GM19372 (cell line): ENCODE measurements around the gene SNX33.
"Not testable (repeated sequence)": the region's sequence is repeated elsewhere in the genome, so short reads cannot be mapped to it uniquely, and the experiment has no call there.

Source experiments
- ATAC-seq: cut with Tn5 transposase; IDR thresholded peaks from one replicate; pipeline ENCODE4 v1.9.1; 2021; ENCODE audit warnings: mild to moderate bottlenecking, low read depth, moderate library complexity; ENCODE audit not compliant: unreplicated experiment

SNX33 gene

DNA sequence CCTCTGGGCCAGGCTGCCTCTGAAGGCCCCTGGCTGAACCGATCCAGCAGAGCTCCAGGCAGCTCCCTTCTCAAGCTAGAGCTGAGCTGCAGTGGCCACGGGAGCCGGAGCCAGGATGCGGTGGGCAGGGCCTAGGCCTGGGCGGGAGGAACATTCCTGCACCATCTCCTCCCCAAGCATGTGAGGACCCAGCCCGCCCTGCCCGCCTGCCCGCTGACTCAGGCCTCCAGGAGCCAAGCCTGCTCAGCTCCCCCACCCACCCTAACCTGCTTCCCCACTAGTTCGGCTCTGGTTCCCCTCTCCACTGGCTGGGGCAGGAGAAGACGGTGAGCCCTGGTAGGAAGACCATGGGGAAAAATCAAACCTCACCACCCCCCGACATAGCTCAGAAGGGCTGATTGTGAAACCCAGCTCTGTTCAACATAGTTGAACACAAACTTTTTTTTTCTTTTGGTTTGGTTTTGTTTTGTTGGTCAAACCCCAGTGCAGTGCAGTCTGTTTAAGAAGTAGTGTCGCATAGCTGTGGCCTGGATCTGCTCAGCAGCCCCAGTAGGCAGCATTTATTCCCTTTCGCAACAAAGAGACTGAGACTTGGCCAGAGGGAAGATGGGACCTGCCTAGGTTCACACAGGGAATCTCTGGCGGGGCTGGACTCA, 13.5 kb downstream of the SNX33 start:
- ATAC-seq: no peak

DNA sequence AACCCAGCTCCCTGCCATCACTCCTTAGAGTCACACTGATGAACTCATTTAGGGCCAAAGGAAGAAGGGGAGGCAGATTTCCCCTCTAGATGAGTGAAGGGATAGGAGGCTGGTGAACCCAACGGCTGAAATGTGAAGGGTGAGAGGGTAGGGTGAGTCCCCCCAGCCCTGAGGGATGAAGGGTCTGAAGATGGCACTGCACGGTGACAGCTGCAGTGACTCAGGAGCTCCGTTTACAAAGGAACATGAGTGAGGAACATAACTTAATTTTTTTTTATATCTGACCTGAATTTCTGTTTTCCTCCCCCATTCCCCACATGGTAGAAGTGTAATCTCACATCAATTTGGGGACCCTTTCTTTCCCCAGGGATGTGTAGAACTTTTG, 14.0 kb downstream of the SNX33 start:
- no peak for ATAC-seq

DNA sequence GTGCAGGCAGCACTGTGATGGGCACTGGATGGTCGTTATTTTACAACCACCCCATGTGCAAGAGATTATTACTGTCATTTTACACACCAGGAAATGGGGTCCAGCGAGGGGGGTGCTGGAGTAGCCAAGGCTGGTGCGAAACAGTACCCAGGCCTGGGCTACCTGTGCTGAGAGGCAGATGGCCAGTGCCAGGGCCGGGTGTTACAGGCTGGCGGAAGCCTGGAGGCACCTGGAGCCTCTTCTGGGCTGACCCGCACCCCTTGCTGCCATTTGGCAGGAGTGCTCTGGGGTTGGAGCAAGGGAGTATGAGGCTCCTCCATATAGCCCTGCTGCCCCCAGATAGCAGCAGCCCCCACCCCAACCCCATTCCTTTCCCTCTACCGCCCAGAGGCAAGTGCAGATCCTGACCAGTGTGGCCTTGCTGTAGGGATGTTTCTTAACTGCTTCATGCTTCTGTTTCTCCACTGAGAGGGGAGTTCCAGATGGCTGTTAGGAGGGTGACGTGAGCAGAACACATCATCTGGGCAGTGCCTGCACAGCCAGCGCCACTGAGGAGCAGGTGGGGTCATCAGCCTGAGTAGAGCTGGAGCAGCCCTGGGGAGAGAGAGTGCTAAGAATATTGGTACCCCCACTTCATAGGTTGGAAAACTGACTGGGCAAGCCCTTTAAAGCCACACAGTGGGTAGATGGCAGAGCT, 15.3 kb downstream of the SNX33 start:
- no peak for ATAC-seq

DNA sequence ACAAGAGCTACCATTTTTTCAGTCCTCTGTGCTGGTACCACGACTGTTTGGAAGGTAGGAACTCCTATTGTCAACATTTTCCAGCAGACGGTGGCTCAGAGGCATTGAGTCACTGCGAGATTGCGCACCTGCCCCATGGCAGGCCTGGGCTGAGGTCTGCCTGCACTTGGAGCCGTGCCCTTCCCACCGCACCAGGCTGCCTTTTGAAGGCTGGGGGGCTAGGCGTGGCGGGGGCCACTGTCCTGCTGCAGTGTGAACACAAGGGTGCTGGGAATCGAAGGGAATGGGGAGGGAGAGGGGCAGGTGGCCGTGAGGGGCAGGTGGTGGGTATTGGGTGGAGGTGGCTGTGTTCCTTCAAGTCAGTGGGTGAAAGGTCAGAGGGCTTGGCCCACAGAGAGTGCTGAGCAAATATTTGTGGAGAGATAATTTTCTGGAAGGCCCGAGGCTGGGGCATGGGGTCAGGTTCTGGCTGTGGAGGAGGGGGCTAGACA, 16.3 kb downstream of the SNX33 start:
- ATAC-seq: no peak

DNA sequence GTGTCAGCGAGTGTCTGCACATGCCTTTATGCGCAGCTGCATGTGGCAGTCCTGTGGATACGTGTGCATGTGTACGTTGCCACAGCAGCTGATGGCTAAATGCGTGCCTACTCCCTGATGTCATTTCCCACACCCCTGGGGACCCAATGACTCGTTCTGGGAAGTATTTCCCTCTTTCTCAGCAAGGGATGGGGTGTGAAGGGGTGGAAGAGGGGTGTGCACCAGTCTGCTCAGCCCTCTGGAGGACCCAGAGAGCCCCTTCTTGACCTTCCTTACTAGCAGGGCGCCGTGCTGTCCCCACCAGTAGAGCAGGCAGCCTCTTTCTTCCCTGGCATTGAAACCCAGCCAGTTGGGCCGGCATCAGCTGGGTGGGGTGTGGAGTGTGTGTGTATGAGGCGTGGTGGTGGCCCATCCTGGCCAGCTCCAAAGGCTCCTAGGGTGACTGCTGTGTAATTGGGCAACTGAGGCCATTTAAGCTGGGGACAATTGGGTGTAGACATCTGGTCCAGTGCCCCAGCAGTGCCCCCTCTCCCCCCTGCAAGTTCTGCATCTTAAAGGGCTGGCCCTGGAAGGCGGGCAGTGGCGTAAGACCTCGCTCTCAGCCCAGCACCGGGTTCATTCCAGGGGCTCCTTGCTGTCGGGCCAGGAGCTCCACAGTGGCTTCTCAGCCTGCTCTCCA, 19.2 kb downstream of the SNX33 start:
- no peak for ATAC-seq

DNA sequence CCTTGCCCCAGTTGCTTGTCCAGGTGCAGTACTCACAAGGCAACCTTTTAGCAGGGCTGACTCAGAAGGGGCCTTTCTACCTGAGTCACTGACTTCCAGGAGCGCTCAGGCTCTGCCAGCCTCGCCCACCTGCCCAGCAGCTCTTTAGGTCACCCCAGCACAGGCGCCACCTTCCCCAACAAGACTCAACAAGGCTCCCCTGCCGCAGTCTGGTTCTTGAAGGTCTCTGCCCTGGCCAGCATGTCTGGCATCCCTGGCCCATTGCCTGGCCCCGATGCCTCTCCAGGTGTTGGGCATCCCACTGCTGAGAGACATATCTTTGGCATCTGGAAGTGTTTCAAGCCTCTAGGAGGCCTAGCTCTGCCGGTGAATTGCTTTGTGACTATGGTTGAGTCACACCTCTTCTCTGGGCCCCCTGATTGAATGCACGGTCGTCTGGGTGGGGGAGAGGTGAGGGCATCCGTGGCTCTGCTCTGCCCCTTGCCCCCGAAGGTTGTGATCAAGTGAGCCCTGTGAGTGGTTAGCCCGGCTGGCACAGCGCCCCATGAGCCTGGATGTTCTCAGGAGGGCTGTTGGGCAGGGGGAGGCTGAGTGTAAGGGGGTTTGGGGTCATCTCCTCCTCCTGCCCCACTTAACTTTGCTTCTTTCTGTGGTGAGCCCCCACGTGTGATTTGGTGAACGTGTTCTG, 21.6 kb downstream of the SNX33 start:
- no peak for ATAC-seq

DNA sequence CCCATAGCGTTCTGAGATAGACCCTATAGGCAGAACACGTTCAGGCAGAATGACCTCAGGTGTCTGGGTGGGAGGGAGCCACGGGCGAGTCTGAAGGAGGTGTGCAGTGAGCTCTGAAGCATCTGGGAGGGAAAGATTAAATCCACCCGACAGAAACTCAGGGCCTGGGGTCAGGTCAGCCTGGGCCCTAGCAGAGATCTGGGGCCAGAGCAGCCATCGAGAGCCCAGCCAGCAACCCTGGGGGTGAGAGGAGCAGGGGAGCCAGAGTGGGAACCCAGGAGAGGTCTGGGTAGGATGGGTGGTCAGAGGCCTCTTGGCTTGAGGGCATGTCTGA, 22.1 kb downstream of the SNX33 start:
- ATAC-seq: no peak

DNA sequence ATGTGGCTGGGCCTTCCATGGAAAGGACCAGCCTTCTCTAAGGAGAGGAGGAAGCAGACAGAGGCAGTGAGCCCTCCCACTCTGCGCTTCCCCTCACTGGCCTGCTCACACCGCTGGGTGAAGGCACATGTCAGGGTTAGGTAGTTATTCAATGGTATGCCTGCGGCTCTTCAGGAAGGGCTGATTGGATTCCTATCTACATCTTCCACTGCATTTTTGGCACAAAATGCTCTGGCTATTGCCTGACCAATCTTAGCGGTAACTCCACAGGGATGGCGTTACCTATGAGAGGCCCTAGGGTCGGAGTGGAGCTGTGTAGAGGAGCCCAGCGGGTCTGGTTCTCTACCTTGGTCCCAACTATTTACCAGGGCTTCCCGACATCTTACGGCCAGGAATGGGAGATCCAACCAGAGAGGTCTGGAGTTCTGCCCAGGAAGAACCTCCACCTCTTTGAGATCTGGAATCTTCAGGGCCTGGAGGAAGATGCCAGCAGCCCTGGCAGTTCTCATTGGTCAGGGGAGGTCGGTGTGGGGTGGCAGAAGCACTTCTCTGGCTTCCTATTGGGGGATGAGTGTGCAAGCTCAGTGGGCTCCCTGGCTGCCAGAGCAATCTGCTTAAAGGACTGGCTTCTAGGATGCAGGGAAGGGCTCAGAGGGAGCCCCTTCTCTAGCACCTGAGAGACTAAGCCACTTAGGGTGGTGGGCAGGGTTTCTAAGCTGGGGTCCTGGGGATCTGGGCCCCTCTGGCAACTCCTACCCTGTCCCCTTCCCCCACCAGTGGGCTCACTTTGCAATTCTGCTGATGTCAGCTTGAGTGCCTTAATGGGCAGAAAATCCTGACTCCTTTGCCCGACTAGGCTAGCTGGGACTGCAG, 24.3 kb downstream of the SNX33 start:
- ATAC-seq: no peak

DNA sequence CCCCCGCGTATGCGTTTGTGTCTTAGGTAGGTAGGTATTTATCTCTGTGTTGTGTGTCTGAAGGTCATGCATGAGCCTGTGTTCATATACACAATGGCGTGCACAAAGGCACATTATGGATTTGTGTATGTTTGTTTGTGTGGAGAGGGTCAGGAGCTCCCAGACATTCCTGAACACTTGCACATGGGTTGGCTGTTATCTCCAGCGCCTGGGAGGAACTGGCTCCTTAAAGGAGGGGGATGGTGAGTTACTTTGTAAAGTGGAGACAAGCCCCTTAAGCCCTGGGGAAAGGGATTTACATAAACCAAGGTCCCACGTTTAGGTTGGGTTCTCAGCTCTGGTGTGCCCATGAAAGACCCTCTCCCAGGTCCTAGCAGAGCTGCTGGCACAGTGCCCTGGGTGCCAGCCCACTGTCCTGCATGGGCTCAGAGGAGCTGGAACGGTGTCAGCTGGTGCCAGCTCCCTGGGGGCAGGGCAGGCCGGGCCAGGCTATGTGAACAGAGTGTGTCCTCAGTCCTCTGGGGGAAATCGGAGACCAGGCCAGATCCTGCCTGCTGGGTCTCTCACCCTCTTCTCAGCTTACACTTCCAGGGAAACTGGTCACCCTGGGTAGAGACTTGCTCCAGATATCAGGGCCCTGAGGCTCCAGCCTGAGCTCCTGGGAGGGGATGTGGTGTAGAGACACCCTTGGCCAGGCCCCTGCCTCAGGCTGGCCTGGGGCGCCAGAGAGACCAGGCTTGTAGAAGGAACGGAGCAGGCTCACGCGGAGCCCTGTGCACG, 25.1 kb downstream of the SNX33 start:
- no peak for ATAC-seq

DNA sequence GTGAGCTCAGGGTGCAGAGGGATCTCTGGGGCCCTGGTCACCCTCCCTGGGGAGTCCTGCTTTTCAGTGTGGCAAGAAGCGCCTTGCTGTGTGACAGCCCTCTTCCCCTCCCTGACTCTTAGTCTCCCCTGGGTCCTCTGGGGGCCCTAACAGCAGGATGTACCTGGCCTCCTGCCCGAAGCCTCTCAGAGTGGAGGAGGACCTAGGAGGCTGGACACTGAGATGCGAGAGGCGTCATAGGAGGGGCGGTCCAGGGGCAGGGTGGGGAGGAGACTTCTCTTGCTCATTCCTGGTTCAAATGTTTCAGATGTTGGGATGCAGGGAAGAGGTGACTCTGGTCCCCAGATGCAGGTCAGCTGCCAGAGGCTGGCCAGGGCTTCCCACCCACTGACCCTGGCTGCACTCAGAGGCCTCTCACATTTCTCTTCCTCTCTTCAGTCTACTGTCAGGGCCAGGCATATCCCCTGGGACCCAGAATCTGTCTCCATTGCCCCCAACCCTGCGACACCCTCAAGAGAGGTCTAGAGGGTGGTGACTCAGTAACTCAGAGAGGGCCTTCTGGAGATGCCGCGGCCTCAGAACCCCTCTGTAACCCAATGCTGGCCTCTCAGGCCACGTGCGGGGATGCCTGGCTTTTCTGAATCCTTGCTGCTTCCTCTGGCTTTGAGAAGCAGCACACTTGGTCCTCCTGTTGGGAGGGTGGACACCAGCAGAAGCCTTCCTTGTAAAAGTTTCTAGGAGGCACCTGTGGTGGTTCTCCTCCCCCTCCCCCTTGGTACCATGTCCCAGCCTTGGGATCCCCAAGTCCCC, 25.9 kb downstream of the SNX33 start:
- ATAC-seq: no peak

DNA sequence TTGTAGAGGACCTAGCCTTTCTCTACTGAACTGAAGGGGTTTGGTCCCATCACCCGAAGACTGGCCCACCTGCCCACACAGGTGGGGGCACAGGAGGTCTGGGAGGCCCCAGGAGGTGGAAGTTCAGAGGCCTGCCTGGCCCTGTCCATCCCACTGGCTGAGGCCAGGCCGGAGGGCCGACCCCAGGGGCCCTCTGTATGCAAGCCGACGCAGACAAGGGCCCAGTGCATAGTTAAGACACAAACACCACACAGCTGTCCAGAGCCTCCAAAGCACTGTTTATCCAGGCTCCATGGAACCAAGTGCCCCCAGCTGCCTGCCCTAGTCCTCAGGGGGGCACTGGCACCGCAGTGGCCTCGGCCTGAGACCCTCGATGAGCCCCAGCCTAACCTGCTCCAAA, 26.7 kb downstream of the SNX33 start:
- no peak for ATAC-seq

DNA sequence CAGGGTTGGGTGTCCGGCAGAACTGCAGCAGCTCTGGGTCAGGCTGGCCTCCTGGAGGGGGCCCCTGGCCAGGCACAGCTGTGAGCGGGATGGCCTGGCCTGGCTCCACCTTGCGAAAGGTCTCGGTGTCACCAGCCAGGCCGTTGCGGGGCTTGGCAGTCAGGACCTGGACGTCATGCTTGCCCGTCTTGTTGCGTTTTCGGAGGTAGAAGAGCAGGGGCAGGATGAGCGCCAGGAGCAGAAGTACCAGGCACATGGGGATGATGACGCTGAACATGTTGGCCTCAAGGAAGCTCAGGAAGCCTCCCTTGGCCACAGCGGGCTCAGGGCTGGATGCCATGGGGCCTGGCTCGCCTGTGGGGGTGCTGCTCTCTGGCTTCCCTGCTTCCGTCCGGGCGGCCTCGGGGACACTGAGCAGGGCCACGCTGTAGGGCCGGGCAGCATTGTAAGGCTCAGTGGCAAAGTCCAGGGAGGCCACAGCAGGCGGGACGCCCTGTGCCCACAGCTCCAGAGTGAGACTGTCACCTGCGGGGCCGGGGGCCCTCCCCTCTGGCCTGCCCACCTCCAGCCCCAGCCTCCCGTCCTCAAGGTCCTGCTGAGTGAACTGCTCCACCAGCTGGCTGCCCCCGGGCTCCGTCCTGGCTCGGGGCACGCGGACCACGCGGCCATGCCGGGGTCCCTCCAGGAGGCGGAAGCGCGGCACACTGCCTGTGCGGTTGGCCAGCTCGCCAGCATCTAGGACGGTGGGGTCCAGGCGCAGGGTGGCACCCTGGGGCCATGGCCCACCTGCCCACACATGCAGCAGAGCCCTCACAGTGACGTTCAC, 28.1 kb downstream of the SNX33 start:
- no peak for ATAC-seq

DNA sequence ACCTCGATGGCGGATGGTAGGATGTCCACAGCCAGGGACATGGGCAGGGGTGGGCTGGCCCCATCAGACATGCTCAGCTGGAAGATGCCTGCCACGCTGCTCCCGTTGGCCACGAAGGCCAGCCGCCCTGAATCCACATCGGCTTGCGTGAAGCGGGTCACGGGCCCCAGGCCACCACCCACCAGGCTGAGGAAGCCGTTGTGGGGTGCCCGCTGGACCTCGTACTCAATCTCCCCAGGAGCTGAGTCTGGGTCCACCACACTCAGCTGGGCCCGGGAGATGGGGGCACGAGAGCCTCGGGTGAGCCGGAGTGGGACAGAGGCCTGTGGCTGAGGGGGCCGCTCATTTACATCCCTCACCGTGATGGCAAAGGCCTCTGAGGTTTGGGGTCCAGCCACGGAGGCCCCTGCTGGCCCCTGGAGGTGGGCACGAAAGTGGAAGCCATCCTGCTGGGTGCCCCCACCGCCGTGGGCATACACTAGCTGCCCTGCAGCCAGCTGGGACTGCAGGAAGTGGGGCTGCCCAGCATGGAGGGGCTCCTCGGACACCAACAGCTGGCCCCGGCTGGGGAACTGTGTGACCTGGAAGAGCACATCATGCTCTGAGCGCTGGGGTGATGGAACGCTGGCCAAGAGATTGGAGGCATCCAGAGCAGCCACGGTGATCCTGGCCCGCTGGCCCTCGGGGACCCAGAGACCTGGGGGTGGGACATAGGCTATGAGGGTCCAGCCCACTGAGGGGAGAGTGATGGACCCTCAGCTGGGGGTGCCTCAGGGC, 29.2 kb downstream of the SNX33 start:
- no peak for ATAC-seq

DNA sequence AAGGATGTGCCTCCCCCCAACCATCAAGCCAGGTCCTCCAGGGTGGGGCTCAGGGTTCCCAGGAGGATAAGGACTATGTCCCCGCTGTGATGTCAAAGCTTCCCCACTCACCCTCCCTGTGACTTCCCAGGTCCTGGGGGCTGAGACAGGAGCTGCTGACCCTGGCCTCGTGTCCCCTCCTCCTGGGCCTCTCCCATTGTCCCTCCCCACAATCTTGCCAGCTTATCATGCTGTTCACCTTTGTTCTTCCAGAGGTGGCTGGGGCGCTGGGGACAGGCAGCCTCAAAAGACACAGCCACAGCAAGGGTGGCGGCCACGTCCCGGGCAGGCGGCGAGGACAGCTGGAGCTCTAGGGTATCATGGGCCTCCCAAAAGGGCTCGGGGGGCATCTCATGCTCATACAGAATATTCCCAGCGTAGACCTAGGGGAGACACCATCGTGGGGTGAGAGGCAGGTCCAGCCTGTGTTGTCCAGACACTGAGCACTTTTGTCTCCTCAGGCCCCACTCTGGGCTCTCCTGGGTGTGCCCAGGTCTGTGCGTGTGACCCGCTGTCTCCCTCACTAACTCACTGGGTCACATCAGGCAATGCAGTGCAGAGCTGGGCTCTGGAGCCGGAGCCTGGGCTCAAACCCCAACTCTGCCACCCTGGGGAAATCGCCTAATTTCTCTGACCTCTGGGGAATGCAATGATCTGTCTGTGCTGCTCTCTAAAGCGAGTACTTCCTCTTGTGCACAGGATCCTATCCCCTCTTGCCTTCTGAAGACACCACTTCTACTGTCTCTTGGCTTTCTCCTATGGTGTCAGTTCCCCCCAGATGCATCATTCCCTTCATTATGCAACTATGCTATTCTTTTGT, 30.0 kb downstream of the SNX33 start:
- ATAC-seq: no peak

DNA sequence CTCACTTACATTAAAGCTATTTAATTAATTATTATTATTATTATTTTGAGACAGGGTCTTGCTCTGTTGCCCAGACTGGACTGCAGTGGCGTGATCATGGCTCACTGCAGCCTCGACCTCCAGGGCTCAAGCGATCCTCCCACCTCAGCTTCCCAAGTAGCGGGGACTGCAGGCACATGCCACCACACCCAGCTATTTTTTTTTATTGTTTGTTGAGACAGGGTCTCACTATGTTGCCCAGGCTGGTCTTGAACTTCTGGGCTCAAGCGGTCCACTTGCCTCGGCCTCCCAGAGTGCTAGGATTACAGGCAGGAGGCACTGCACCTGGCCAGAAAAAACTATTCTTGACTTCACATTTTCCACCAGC, 30.6 kb downstream of the SNX33 start:
- not testable (repeated sequence) for ATAC-seq

DNA sequence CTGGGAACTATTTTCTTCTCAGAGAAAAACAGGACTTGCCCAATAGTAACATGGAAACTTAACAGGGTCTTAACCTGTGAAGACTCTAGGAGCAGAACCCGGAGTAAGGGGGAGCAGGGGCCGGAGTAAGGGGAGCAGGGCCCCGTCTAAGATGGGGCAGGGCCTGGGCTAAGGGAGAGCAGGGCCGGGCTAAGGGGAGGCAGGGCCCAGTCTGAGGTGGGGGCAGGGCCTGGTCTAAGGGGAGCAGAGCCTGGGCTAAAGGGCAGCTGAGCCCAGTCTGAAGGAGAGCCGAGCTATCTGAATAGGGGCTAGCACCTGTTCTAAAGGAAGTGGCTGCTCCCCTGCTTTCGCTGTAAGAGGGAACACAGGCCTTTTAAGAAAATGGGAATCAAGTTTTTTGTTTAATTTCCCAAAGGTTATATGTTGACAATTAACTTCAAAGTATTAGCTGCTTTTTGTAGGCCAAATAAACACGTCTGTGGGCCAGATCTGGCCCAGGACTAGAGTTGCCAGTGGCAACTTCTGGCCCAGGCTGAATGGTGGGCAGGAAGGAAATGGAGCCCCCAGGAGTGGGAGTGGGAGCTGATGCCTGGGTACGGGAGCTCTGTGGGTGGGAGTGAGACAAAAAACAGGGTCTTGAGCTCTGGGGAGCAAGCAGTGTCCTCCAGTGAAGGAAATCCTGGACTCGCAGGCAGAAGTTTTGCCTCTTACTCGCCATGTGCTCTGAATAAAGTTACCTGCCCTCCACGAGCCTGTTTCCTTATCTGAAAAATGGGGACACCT, 32.5 kb downstream of the SNX33 start:
- ATAC-seq: no peak
